GM18868 (cell line): ENCODE measurements around the gene CERS1.

ENCODE experiments used
- ATAC-seq: cut with Tn5 transposase; IDR thresholded peaks from one replicate; pipeline ENCODE4 v1.9.1; 2021; ENCODE audit warnings: mild to moderate bottlenecking, moderate library complexity; ENCODE audit not compliant: unreplicated experiment

CERS1 gene, protein sequence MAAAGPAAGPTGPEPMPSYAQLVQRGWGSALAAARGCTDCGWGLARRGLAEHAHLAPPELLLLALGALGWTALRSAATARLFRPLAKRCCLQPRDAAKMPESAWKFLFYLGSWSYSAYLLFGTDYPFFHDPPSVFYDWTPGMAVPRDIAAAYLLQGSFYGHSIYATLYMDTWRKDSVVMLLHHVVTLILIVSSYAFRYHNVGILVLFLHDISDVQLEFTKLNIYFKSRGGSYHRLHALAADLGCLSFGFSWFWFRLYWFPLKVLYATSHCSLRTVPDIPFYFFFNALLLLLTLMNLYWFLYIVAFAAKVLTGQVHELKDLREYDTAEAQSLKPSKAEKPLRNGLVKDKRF

DNA sequence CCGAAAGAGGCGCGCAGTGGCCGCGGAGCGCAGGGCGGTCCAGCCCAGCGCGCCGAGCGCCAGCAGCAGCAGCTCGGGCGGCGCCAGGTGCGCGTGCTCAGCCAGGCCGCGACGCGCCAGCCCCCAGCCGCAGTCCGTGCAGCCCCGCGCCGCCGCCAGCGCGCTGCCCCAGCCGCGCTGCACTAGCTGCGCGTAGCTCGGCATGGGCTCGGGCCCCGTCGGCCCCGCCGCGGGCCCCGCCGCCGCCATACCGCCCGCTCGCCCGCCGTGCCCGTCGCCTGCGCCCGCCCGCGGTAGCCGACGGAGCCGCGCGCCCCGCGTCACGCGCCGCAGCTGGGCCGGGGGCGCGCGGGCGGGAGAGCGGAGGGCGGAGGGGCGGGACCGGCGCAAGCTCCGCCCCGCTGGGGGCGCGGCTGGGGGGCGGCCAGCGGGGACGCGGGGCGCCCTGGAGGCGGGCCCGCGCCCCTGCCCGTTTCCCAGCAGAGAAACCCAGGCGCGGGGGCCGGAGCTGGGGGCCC is at the start of gene CERS1:
CERS1 (minus strand) TSS at position 335 of the 518 bp plus-strand sequence; CDS start at position 249, 86 bp downstream.
- ATAC-seq = no peak

DNA sequence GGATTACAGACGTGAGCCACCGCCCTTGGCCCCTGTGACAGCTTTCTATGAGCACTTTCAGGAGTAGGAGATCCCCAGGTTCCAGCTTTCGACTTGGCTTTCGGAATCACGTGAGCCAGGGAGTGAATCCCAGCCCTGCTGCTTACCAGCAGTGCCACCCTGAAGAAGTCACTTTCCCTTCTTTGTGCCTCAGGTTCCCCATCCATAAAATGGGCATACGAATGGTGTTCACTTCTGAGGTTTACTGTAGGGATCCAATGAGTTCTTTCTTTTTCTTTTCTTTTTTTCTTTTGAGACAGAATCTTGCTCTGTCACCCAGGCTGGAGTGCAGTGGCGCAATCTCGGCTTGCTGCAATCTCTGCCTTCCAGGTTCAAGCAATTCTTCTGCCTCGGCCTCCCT is 49.3 kb upstream of the CERS1 start:
- ATAC-seq = no peak

DNA sequence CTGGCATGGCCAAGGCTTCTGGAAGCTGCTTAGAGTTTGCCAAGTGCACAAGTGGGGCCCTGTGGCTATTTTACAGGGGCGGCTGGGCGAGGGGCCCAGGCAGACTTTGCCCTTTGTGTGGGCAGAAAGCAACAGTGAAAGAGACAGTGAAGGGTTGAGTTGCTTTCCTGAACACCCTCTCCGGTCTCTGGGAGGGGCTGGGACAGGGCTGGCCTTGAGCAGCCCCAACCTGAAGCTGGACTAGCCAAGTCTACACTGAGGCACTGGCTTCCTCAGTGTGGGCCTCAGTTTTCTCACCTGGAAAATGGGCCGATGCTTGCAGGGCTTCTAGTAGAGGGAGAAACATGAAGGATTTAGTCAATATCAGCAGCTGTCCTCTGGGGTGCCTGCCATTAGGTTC is 47.5 kb upstream of the CERS1 start:
- ATAC-seq = no peak

DNA sequence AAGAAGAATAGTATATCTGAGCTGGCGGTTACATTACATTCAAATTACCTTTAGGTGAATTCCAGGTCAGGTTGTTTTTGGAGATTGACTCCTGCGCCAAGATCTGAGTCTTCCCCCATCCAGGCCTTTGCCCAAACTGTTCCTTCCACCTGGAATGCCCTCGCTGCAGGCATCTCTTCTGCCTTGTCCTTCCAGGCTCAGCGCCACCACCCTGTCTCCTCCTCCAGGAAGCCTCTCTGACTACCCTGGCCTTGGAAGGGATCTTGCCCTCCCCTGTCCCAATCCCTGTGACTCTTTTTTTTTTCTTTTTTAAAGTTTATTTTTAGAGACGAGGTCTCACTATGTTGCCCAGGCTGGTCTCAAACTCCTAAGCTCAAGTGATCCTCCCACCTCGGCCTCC is 46.7 kb upstream of the CERS1 start:
- ATAC-seq = no peak

DNA sequence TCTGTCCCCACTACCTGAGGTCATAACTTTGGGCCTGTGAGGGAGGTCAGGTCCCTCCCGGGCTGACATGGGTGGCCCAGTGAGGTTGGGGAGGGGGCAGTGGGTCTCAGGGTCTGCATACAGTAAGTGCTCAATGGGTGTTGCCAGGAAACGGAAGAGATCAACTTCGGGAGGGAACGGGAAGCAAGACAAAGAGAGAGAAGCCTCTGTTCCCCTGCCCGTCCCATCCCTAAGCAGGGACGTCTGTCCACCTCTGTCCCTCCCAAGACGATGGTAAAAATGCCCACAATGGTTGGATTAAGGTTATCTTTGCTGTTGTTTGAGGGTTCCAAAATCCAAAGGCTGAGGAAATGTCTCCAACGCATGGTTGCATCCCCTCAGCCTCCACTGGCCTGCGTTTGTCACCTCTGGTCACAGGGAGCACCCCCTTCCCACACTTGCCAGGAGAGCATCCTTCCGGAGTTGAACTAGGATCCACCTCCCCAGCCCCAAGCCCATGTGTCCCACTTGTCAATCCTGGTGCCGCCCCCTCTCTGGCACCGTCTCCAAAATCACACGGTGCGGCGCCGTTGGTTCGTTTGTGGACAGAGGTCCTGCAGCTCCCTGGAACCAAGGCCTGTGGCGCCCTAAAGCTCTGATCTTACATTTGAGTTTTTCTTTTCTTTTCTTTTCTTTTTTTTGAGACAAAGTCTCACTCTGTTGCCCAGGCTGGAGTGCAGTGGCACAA is 45.8 kb upstream of the CERS1 start:
- ATAC-seq = no peak

DNA sequence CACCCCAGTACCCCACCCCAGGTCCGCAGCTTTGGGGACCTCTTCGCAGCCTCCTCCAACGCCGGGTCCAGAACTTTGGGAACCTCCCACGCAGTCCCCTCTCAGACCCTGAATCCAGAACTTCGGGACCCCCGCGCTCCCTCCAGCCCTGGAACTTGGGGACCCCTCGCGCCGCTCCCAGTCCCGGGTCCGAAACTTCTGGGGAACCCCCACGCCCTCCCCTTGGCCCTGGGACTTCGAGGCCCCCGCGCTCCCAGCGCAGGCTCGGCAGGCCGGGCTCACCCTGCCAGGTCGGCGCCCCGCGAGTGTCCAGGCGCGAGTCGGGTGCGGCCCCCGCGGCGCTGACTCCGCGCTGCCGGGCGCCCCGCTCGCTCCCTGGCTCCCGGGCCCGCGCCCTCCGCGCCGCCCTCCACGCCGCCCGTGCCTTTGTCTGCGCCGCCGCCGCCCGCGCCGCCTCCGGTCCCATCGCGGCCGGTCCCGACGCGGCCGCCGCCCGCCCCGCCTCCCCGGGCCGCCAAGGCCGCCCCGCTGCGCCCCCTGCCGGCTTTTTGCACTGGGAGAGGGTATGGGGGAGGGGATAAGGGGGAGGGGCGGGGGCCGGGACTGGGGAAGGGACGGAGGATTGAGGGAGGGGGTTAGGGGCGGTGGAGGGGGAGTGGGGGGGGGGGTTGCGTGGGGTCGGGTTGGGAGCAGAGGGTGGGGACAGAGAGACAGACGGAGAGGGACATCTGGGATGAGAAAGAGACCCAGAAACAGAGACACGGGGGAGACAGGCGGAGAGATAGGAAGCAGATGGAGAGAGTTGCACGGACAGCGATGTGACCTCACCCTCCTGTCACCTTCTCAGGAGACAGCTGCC is 45.0 kb upstream of the CERS1 start, which contains the start of gene HOMER3:
HOMER3 (minus strand) TSS at position 449 of the 859 bp plus-strand sequence. CDS start 2,235 bp downstream, outside the sequence.
- ATAC-seq = no peak

DNA sequence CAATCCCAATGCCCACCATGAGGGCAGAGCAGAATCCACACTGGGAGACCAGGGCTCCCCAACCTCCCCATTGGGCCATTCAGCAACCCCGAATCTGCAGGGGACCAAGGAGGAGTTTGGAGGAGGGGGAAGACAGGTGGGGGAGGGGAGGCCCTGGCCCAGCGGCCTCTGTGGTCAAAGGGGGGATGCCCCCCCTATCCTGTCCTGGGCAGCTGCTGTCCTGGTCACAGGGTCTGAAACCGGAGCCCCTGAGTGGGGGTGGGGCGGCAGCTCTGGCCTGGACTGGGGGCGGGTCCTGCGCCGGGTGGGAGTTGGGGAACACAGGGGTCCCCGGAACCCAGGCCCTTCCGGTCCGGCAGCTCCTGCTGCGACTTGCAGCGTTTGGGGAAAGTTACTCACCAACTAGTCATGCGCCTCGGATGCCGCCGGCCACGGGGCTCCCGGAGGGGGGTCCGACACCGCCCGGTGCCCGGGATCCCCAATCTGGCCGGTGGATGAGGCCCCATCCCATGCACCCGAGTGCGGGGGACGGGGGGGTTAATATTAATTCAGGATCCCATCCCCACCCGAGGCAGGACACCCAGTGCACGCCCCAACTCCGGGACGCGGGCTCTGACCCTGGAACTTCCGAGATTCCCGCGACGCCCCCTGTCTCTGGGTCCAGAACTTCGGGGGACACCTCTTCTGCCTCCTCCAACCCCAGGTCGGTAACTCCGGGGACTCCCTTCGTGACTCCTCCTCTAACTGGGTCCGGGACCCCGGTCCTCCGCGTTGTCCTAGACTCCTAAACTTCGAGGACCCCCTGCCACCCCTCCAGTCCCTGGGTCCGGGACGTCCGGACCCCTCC is 44.2 kb upstream of the CERS1 start:
- ATAC-seq = no peak

DNA sequence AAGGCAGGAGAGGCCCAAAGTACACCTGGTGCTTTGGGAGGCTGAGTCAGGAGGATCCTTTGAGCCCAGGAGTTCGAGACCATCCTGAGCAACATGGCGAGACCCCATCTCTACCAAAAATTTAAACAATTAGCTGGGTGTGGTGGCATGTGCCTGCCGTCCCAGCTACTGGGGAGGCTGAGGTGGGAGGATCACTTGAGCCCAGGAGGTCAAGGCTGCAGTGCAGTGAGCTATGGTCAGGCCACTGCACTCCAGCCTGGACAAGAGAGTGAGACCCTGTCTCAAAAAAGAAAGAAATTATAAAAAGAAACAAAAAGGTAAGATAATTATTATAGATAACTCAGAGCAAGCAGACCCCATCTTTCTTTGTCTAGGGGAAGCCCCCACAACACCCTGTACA is 43.2 kb upstream of the CERS1 start:
- ATAC-seq = no peak

DNA sequence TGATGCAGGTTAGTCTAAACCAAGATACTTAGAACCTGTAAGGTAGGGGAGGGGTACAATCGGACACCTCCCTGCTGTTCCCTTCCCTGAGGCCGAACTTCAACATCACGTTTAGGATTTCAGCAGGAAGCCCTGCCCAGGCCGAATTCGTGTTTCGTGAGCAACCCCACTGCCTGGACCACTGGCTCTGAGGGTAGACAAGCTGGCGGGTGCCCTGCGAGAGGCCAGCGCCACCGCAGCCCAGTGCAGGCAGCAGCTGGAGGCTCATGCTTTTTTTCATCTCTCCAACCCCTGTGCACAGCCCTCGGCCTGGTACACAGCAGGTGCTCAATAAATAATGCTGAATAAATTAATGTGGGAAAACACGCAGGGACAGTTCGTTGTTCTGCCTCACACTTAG is 37.3 kb upstream of the CERS1 start:
- ATAC-seq = no peak

DNA sequence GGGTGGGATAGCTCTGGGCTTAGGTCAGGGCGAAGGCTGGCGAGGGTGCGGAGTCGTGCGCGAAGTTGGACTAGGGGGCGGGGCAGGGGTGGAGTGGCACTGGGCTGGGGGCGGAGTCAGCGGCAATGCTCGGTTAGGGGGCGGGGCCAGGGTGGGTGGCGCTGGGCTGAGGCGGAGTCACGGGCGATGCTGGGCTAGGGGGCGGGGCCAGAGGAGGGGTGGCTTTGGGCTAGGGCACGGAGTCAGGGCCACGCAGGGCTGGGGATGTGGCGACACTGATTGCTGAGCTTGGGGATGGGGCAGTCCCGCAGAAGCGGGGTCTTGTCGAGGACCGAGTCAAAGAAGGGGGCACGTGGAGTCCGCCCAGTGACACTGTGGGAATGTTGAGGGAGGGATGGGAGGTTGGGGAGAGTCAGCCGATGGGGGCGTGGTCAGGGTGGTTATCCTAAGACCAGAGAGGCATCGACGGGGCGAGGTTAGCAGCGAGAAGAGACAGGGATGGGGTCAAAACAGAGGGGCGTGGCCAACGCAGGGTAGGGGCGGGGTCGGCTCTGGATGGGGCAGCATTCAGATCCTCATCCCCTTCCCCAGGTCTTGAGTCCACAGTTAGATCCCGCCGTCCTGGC is 36.4 kb upstream of the CERS1 start:
- ATAC-seq = no peak

DNA sequence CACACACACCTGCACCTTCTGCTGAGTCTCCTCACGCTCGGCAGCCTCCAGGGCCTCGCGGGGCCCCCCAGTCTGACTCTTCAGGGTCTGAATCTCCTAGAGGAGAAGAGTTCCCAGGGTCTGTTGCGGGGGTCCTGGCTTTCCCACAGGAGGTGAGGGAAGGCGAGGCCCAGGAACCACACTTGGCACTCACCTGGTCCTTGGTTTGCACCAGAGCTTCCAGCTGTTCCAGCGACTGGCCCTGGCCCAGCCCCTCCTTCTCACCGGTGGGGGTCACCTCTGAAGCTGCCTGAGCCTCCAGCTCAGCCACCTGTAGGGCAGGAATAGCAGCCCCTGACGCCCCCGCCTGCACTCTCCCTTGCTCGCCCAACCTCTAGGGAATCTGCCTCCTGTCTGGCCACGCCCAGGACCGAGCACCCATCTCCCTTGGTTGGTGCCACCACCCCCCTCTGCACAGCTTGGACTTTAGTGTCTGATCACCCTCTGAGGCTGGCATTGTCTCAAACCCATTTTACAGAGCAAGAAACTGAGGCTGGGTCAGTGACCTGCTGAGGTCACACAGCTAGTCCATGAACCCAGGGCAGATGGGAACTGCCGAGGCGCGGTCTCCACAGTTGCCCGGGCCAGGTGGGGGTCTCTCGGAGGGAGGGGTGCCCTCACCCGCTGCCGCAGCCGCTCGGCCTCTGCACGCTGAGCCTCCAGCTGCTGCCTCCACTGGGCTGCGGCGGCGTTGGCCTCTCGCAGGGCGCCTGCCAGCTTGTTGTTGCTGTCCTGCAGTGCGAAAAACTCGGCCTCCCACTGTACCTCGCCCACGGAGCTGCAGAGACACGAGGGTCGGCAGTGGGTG is 35.6 kb upstream of the CERS1 start:
- no peak for ATAC-seq

DNA sequence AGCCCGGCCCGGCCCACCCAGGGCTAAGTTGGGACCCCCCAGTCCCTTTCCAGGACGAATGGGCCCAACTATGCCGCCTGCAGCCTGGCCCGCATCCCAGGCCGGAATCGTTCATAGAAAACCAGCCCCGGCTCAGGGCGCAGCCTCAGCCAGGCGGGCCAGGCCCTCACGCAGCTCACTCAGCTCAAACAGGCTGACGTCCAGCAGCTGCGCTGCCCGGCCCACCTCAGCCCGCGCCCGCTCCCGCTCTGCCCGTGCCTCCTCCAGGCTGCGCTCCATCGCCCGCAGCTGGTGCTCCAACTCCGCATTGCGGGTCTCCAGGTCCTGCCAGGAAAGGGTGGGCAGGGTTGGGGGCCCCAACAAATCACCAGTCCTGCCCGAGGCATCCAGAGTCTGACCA is 33.4 kb upstream of the CERS1 start:
- no peak for ATAC-seq

DNA sequence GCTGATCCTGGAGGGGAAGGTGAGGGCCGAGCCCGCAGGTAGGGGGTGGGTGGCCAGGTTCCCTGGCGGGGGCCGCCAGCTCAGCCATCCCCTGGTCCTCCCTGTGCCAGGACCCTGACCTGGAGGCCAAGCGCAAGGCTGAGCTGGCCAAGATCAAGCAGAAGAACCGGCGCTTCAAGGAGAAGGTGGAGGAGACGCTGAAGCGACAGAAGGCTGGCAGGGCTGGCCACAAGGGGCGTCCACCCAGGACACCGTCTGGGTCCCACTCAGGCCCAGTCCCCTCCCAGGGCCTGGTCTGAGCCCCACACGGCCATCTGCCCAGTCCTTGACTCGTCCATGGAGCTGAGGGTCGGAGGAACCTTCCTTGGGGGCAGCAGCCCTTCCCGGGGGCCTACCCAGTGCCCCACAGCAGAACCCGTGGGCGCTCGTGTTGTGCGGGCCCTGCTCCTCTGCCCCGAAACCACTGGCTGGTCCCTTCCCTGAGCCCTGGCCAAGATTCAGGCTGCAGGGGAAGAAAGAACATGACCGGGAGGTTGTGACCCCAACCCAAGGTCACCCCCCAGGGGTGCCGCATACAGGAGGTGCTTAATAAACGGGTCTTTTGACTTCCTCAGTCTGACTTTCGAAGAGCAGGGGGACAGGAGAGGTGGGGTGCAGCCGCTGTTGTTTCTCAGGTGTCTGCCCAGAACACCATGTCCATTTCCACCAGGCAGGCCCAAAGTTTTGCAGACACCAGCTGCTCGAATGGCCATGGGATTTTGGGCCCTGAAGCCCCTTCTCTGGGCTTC is 32.3 kb upstream of the CERS1 start:
- ATAC-seq = no peak

DNA sequence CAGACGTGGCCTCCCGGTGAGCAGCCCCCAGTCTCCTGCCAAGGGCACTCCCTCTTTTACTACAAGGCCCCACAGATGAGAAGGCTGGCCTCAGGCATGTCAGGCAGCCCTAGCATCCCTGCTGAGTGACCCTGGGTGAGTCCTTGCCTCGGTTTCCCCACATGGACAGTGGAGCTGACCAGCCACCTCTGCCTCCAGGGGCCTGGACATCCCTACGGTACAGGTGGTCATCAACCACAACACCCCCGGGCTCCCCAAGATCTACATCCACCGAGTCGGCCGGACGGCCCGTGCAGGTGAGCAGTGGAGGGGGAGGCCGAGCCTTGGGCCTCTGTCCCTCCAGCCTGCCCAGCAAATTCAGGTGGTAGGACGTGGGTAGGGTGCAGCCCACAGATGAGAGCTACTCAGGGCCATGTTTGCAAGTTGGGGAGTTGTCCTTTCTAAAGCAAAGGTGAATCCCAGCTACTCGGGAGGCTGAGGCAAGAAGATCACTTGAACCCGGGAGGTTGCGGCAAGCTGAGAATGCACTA is 28.8 kb upstream of the CERS1 start:
- no peak for ATAC-seq

DNA sequence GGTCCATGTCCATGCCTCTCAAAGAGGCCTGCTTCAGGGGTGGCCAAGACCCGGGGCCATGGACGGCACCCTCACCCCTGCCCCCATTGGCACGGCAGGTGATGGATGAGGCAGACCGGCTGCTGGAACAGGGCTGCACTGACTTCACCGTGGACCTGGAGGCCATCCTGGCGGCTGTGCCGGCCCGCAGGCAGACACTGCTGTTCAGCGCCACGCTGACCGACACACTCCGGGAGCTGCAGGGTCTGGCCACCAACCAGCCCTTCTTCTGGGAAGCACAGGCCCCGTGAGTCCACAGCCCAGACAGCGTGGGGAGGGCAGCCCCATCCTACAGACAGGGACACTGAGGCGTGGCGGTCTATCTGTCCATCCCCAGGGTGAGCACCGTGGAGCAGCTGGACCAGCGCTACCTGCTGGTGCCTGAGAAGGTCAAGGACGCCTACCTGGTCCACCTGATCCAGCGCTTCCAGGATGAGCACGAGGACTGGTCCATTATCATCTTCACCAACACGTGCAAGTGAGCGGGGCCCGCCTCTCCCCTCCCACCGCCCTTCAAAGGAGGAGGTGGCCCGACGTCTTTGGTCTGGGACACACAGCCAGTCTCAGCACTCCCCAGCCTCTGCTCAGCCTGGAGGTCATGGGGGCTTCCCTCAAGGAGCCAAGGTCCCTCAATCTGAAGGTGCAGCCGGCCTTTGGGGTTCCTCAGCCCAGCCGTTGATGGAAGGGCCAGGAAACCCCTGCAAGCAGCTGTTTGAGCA is 26.4 kb upstream of the CERS1 start:
- ATAC-seq = no peak

DNA sequence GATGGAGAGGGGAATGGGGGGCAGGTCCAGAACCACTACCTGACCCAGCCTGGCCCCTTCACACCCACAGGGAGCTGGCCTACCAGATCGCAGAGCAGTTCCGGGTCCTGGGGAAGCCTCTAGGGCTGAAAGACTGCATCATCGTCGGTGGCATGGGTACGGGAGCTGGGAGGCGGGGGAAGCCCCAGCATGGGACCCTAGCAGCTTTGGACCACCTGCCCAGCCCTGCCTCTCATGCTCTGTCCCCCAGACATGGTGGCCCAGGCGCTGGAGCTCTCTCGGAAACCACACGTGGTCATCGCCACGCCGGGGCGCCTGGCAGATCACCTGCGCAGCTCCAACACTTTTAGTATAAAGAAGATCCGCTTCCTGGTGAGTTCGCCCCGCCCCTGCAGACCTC is 25.6 kb upstream of the CERS1 start:
- no peak for ATAC-seq

DNA sequence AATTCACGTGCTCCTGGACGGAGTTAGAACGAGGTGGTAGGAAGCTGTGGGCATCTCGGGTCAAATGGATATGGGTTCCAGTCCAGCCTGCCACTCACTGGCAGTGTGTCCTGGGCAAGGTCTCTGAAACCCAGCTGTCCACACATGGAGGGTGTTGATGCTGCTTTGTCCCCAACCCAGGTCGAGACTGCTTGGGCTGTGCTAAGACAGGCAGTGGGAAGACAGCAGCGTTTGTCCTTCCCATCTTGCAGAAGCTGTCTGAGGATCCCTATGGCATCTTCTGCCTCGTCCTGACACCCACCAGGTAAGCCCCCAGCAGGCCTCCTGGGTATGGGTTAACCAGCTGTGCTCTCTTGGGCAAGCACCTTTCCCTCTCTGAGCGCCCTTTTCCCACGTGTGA is 24.4 kb upstream of the CERS1 start:
- no peak for ATAC-seq
